ENCODE measurements around the gene PTH1R.

PTH1R gene

GRCh38 chr3:46849686-46850467 is 27.6 kb upstream of the PTH1R start:
- no peak for DNase-seq (ENCODE audit: low read depth in 2 of 2)

DNA sequence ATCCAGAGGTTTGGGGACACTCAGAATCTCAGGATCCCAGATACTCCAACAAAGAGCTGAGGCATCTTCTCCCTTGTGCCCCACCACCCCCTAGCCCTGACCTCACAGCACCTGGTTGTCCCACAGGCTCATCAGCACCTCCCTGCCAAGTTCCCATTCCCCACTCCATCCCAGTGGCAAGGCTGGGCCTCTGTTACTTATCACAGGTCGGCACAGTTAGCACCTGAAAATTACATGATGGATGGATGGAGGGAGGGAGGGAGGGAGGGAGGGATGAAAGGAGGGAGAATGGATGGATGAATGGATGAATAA is 27.1 kb upstream of the PTH1R start:
- no peak for DNase-seq (ENCODE audit: low read depth in 2 of 2)

DNA sequence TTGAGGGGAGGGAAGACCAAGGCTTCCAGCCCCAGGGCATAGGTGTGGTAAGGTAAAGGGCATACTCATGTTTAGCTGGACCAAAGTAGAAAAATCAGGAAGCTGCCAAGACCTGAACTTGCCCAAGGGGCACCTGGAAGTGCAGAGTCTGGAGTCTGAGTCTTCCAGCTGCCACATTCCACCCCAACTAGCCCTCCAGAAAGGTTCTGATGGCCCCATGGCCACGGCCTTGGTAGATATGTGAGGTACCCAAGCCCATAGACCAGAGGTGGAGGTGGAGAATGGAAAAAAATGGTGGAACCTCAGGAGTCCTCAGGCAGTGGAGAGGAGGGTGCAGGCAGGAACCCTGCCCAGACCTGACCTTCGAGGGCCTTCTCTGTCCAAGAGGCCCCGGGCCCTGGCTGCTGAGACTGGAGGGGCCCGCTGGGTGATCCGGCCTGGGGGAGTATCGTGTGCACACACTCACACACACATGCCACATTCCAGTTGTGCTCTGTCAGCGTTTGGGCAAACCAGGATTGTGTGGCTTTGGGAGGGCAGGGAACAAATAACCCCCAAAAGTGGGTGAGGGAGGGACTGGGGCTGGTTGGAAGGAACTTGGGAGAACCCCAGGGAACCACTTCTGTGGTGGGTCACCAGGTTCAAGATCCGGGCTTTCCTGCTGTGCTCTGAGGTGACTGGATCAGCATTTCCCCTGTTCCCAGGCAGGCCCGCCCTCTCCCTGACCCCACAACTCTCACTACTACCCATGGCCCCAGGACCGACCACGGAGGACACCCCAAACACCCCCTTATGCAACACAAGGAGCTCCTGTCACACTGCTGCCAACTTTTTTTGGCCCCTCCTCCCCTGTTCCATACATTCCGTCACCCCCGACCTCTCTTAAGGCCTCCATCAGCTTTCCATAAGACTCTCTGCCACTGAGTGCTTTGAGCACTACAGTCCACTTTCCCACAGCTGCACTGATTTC is 25.9 kb upstream of the PTH1R start:
- no peak for DNase-seq (ENCODE audit: low read depth in 2 of 2)

GRCh38 chr3:46852334-46852720 is 25.2 kb upstream of the PTH1R start:
- no peak for DNase-seq (ENCODE audit: low read depth in 2 of 2)

GRCh38 chr3:46852839-46853355 is 24.6 kb upstream of the PTH1R start:
- DNase-seq (ENCODE audit: low read depth in 2 of 2) = no peak

DNA sequence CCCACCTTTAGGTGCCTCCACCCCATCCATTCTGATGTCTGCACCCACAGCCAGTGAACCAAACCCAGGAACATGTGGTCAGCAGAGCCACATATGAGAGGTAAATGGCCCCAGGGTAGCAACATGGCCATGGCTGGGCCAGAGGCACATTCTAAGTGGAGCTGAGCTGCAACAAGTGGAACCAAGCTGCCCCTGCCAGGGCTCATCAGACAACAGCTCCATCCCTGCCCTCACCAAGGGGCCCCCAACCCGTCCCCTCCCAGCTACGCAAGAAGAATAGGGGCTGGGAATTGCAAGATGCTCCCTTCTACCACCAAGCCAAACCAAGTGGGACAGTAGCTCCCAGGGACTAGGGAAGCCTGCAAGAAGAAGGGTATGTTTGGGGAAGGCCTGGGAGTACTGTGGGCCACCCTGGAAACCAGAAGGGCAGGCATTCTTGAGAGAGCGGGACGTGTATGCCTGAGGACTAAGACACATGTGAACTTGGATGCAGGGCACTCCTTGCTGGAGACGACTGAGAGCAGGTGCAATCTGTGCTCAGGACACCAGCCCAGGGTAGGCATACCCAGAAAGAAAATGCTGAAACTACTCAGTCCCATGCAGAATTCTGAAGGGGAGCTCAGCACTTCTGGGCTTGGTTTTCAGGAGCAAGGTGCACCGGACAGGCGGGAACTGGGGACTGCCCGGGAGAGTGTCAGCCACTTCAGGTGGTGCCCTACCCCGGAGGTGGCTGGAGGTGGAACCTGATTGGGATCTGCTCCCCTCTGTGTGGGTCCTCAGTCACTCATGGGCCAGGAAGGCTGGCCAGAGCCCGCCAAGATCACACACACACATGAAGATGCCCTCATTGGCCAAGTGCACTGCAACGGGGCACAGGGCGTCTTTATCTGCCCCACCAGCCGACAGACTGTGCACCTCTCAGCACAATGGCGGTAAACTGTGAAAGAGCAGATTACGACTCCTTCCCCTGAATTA is 23.8 kb upstream of the PTH1R start:
- no peak for DNase-seq (ENCODE audit: low read depth in 2 of 2)

GRCh38 chr3:46854555-46854991 is 22.9 kb upstream of the PTH1R start:
- DNase-seq (ENCODE audit: low read depth in 2 of 2) = no peak

- no peak for DNase-seq (ENCODE audit: low read depth in 2 of 2)
Measured at GRCh38 chr3:46856576-46857471, 20.7 kb upstream of the PTH1R start.

GRCh38 chr3:46857485-46858341 is 19.8 kb upstream of the PTH1R start:
- DNase-seq (ENCODE audit: low read depth in 2 of 2) = no peak

DNA sequence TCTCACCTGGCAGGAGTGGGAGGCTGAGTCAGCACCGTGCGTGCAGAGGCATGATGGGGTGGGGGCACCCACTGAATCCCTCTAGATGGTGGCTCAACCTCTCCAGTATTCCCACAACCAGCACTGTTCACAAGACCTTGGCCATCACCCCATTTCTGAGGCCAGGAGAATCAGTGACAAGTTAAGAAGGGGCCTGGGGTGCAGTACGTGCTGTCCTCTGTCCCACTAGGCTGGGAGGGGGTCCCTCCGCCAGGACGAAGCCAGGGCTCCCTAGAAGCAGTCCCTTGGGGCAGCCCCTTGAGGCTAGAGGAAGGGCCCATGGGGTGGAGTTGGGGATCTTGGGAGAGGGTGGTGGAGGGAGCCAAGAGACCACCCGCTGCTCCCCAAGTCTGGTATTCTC is 19.1 kb upstream of the PTH1R start:
- DNase-seq (ENCODE audit: low read depth in 2 of 2) = no peak

DNA sequence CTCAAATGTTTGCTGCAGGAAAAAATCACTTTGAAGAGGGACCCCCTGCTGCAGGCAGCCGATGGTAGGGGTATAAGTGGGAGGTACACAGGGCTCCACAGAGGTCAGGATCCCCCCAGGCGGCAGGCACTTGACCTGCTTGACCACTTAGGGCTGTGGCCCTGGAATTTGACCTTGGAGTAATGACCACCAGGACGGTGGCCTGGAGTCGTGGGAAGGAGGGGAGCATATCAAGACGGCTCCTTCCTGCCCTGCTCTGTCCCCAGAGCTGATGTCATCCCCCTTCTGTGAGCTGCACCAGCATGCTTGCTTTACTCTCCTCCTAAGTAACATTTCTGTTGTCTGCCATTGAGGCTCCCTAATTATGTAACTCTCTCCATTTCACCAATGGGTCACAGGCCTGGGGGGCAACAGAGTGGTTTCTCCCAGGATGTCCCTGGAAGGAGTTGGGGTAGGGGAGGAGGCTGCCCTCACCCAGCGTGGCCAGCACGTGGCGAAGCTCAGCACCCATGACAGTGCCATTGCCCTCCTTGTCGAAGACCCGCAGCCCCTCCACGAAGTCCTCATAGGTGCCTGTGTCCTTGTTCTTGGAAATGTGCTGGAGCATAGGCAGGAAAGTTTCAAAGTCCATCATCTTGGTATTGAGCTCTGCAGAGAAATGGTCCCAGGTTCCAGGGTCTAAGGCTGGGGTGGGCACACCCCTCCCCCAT is 18.4 kb upstream of the PTH1R start:
- DNase-seq (ENCODE audit: low read depth in 2 of 2) = no peak

DNA sequence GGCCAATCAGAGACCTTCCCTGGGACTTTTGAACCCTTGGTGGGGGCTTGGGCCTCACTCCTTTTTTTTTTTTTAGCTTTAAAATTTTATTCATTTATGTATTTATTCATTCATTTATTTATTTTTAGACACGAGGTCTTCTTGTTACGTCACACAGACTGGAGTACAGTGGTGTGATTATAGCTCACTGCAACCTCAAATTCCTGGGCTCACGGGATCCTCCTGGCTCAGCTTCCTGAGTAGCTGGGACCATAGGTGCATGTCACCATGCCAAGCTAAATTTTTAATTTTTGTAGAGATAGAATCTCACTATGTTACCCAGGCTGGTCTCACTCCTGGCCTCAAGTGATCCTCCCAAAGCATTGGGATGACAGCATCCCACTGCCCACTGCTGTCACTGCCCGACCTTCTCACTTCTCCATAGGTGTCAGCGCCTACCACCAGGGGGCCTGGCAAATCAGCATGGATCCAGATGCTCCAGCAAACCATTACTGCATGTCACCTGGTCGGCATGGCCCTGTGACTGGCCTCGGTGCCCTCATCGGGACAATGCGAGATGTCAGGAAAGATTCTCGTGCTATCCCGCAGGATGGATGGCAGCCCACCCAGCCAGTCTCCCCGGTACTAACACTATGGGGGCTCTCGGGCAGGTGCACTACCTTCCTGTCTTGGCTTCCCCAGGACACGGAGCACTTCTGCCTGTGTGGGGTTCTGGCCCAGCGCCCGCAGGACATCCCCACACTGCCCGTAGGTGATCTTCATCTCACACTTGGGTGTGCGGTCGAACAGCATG is 17.3 kb upstream of the PTH1R start:
- no peak for DNase-seq (ENCODE audit: low read depth in 2 of 2)

DNA sequence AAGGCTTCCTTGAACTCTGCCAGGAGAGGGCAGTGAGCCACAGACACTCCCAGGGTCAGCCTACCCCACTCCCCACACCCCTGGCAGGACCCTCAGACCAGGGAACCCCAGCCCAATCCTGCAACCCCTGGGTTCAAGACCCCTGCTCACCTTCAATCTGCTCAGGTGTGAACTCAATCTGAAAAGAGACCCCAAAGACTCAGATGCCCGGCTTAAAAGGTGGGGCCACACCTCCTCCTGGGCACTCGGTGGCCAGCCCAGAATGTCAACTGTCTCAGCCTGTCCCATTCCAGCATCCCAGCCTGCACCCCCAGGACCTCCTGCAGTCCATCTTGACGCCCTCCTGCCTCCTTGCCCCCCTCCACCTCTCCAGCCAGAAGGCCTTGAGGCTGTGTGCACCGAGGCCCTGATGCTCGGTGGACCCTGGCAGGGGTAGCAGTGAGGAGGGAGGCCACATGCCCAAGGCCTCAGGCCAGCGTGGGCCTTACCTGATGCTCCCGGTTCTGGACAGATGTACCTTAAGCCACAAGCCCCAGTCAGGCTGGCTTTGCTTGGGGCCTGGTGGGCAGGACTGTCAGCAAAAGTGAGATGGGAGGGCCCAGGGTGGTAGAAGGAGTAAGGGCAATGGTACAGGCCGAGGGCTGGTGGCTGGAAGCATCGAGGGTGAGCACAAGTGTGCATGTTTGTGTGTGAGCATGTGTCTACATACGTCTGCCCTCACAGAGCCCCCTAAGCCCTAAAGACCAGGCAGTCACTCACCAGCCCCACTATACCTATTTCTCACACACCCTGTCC is 16.5 kb upstream of the PTH1R start:
- no peak for DNase-seq (ENCODE audit: low read depth in 2 of 2)

- DNase-seq (ENCODE audit: low read depth in 2 of 2) = no peak
Measured at GRCh38 chr3:46861605-46862368, 15.7 kb upstream of the PTH1R start.

- no peak for DNase-seq (ENCODE audit: low read depth in 2 of 2)
Measured at GRCh38 chr3:46862369-46863025, 15.0 kb upstream of the PTH1R start.

DNA sequence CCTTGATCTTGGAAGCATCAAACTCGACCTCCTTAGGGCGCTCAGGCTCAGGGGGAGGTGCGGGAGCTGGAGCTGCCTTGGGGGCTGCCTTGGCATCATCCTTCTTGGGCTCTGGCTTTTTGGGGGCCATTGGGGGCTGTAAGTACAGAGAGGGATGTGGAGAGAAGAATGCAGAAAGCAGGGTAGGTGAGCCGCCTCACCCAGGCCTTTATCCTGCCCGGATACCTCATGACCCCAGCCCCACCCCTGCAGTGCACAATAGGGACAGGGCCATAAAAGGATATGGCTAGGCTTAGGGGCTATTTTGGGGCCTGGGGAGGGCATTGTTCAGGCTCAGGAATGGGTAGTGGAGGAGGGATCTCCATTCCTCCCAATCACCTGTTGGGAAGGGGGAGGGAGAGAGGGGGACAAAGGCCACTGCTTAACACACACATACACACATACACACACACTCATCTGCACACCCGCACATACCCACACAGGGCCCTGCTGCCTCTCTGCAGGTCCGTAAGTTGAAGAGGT is 14.2 kb upstream of the PTH1R start, which contains the start of gene MYL3:
MYL3 (minus strand) TSS at position 184 of the 522 bp plus-strand sequence; CDS start at position 130, 54 bp downstream.
- no peak for DNase-seq (ENCODE audit: low read depth in 2 of 2)

Measured in stimulated activated CD8-positive, alpha-beta memory T cell treated with anti-CD3 and anti-CD28 coated beads, Interleukin-15, amount 100 ng/mL, for 4 hours (primary cell).